HCT116 (cell line): ENCODE data around the gene RIMS1.

Experiments used
- CEBPB ChIP-seq: IDR thresholded peaks from 2 replicates; pipeline ENCODE4 v1.6.1; 2012; ENCODE audit warnings: low read depth
- EZH2 ChIP-seq: fragments of 200-600 bp; sonication (generic); IDR thresholded peaks from 2 replicates; pipeline ENCODE4 v1.6.1; 2017; ENCODE audit warnings: antibody characterized with exemption, mixed run types
- EZH2phosphoT487 ChIP-seq: fragments of 200-600 bp; IDR thresholded peaks from 2 replicates; pipeline ENCODE4 v1.6.1; 2018; ENCODE audit warnings: antibody characterized with exemption, borderline replicate concordance
- JUND ChIP-seq: IDR thresholded peaks from 2 replicates; pipeline ENCODE4 v1.6.1; 2012
- POLR2A ChIP-seq: IDR thresholded peaks from 2 replicates; pipeline ENCODE4 v1.7.0; 2011; ENCODE audit warnings: borderline replicate concordance; ENCODE audit not compliant: insufficient read depth, insufficient read length; ENCODE audit errors: extremely low read depth
- POLR2AphosphoS5 ChIP-seq: IDR thresholded peaks from 2 replicates; pipeline ENCODE4 v1.6.1; 2011; ENCODE audit warnings: mild to moderate bottlenecking, low read depth, low read length, moderate library complexity
- RAD21 ChIP-seq: IDR thresholded peaks from 2 replicates; pipeline ENCODE4 v1.6.1; 2012; ENCODE audit warnings: low read depth, mild to moderate bottlenecking
- REST ChIP-seq: IDR thresholded peaks from 2 replicates; pipeline ENCODE4 v1.6.1; 2012; ENCODE audit warnings: low read depth
- SP1 ChIP-seq: IDR thresholded peaks from 2 replicates; pipeline ENCODE4 v1.6.1; 2012; ENCODE audit warnings: low read depth
- YY1 ChIP-seq: IDR thresholded peaks from 2 replicates; pipeline ENCODE4 v1.6.1; 2011; ENCODE audit warnings: low read length, low read depth, moderate library complexity, mild to moderate bottlenecking; ENCODE audit not compliant: insufficient replicate concordance; ENCODE audit errors: extremely low read depth
- TF ChIP-seq, protein P1 (sequence below), 3 experiments: fragments of 200-600 bp in 1 of 3; sonication (generic) in 1 of 3; IDR thresholded peaks in 2 of 3; conservative IDR thresholded peaks in 1 of 3; 2 replicates each; pipeline ENCODE4 v1.5.1; 2012 to 2017; ENCODE audit warnings: low read depth in 2 of 3, low read length in 2 of 3, antibody characterized with exemption in 1 of 3, borderline replicate concordance in 1 of 3, control low read depth in 1 of 3, mild to moderate bottlenecking in 1 of 3, mixed read lengths in 1 of 3, mixed run types in 1 of 3, moderate library complexity in 1 of 3; ENCODE audit not compliant: insufficient read depth in 1 of 3
- TF ChIP-seq, protein P2 (sequence below): IDR thresholded peaks from 2 replicates; pipeline ENCODE4 v1.6.1; 2012

- TF ChIP-seq POLR2A (no peak), REST (no peak), SP1 (no peak), POLR2AphosphoS5 (no peak), EZH2 (no peak), YY1 (no peak), EZH2phosphoT487 (no peak), JUND (no peak), RAD21 (no peak), CEBPB (no peak)
- TF ChIP-seq, protein P1, sequence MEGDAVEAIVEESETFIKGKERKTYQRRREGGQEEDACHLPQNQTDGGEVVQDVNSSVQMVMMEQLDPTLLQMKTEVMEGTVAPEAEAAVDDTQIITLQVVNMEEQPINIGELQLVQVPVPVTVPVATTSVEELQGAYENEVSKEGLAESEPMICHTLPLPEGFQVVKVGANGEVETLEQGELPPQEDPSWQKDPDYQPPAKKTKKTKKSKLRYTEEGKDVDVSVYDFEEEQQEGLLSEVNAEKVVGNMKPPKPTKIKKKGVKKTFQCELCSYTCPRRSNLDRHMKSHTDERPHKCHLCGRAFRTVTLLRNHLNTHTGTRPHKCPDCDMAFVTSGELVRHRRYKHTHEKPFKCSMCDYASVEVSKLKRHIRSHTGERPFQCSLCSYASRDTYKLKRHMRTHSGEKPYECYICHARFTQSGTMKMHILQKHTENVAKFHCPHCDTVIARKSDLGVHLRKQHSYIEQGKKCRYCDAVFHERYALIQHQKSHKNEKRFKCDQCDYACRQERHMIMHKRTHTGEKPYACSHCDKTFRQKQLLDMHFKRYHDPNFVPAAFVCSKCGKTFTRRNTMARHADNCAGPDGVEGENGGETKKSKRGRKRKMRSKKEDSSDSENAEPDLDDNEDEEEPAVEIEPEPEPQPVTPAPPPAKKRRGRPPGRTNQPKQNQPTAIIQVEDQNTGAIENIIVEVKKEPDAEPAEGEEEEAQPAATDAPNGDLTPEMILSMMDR (IDR thresholded peaks at IDR 0.05 in 2 of 3, conservative IDR thresholded peaks at IDR 0.05 in 1 of 3; ENCODE audit: borderline replicate concordance in 1 of 3, insufficient read depth in 1 of 3, low read depth in 2 of 3, low read length in 2 of 3): no peak
- TF ChIP-seq, protein P2, sequence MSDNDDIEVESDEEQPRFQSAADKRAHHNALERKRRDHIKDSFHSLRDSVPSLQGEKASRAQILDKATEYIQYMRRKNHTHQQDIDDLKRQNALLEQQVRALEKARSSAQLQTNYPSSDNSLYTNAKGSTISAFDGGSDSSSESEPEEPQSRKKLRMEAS: no peak
Measured at GRCh38 chr6:72418495-72418894, 532.1 kb downstream of the RIMS1 start.
